Neuronal stem cell (in vitro differentiated cells): ENCODE measurements around the gene EIF2B4.
A peak's percentile ranks its signal among the peaks of the same experiment; 100 is the strongest.
"Not testable (repeated sequence)": the region's sequence is repeated elsewhere in the genome, so short reads cannot be mapped to it uniquely, and the experiment has no call there.

Experiments used
- DNase-seq: peaks from one replicate; pipeline ENCODE4 v3.0.0-alpha.2; 2013; ENCODE audit warnings: low spot score
- H2AFZ ChIP-seq: one replicate; pipeline ENCODE4 v1.6.1; 2013; ENCODE audit warnings: mild to moderate bottlenecking, low read length, inconsistent platforms
- H2AK5ac ChIP-seq: 2 replicates; pipeline ENCODE4 v1.6.1; 2013; ENCODE audit warnings: low read depth, mild to moderate bottlenecking, inconsistent platforms, low read length, moderate library complexity, mixed read lengths
- H2BK120ac ChIP-seq: 2 replicates; pipeline ENCODE4 v1.6.1; 2013; ENCODE audit warnings: low read depth, mild to moderate bottlenecking, inconsistent platforms, low read length, moderate library complexity, mixed read lengths
- H2BK12ac ChIP-seq: one replicate; pipeline ENCODE4 v1.6.1; 2013; ENCODE audit warnings: low read length, inconsistent platforms
- H2BK15ac ChIP-seq: 2 replicates; pipeline ENCODE4 v1.6.1; 2013; ENCODE audit warnings: mild to moderate bottlenecking, low read length, inconsistent platforms, mixed read lengths
- H2BK5ac ChIP-seq: one replicate; pipeline ENCODE4 v1.6.1; 2013; ENCODE audit warnings: inconsistent platforms, mild to moderate bottlenecking, low read length, moderate library complexity
- H3K14ac ChIP-seq: one replicate; pipeline ENCODE4 v1.6.1; 2013; ENCODE audit warnings: low read length, inconsistent platforms
- H3K18ac ChIP-seq: 2 replicates; pipeline ENCODE4 v1.6.1; 2013; ENCODE audit warnings: low read length, inconsistent platforms
- H3K23ac ChIP-seq: 2 replicates; pipeline ENCODE4 v1.6.1; 2013; ENCODE audit warnings: low read depth, mild to moderate bottlenecking, mixed read lengths, low read length, inconsistent platforms; ENCODE audit not compliant: poor library complexity
- H3K27ac ChIP-seq: replicated peaks from 3 replicates; pipeline ENCODE4 v1.5.1; 2013; ENCODE audit warnings: low read length, inconsistent platforms
- H3K27me3 ChIP-seq, 3 experiments: 2 replicates each; pipeline ENCODE4 v1.6.1; 2013; ENCODE audit warnings: low read length in 3 of 3, mild to moderate bottlenecking in 2 of 3, inconsistent platforms in 1 of 3, low read depth in 1 of 3, mixed read lengths in 1 of 3, moderate library complexity in 1 of 3; ENCODE audit not compliant: control insufficient read depth in 3 of 3, insufficient read depth in 3 of 3
- H3K36me3 ChIP-seq, 2 donors: replicated peaks in 1 of 2; 2 replicates each; pipeline ENCODE4 v1.6.1; 2013; ENCODE audit warnings: low read length in 2 of 2; ENCODE audit not compliant: control insufficient read depth in 2 of 2, insufficient read depth in 2 of 2
- H3K4ac ChIP-seq: 2 replicates; pipeline ENCODE4 v1.6.1; 2013; ENCODE audit warnings: inconsistent platforms, mild to moderate bottlenecking, low read length, moderate library complexity
- H3K4me1 ChIP-seq, 2 donors: 1 replicate in 1 of 2; 2 replicates in 1 of 2; pipeline ENCODE4 v1.6.1; 2013; ENCODE audit warnings: low read length in 2 of 2, low read depth in 1 of 2; ENCODE audit not compliant: control insufficient read depth in 2 of 2, insufficient read depth in 1 of 2
- H3K4me2 ChIP-seq: one replicate; pipeline ENCODE4 v1.6.1; 2013; ENCODE audit warnings: mild to moderate bottlenecking, low read length, inconsistent platforms; ENCODE audit not compliant: insufficient read depth, poor library complexity, severe bottlenecking
- H3K4me3 ChIP-seq, 2 donors: 2 replicates each; pipeline ENCODE4 v1.5.1; 2013; ENCODE audit warnings: low read length in 2 of 2, mild to moderate bottlenecking in 2 of 2, inconsistent platforms in 1 of 2, moderate library complexity in 1 of 2
- H3K79me1 ChIP-seq: one replicate; pipeline ENCODE4 v1.6.1; 2013; ENCODE audit warnings: low read depth, mild to moderate bottlenecking, inconsistent platforms, low read length, moderate library complexity
- H3K9ac ChIP-seq: one replicate; pipeline ENCODE4 v1.6.1; 2013; ENCODE audit warnings: mild to moderate bottlenecking, low read depth, low read length, inconsistent platforms; ENCODE audit not compliant: poor library complexity
- H3K9me3 ChIP-seq, 2 donors: replicated peaks in 1 of 2; 2 replicates each; pipeline versions ENCODE3 to v1.6.1; 2013; ENCODE audit warnings: low read length in 2 of 2, mild to moderate bottlenecking in 2 of 2, inconsistent platforms in 1 of 2, low read depth in 1 of 2, mixed read lengths in 1 of 2, moderate library complexity in 1 of 2; ENCODE audit not compliant: control insufficient read depth in 2 of 2, insufficient read depth in 1 of 2
- H4K8ac ChIP-seq: one replicate; pipeline ENCODE4 v1.6.1; 2013; ENCODE audit warnings: low read depth, mild to moderate bottlenecking, inconsistent platforms, low read length, moderate library complexity
- H4K91ac ChIP-seq: one replicate; pipeline ENCODE4 v1.6.1; 2013; ENCODE audit warnings: low read length, low read depth, mild to moderate bottlenecking, inconsistent platforms; ENCODE audit not compliant: poor library complexity
- WGBS, 2 donors: extraction: QIAGEN DNeasy Blood & Tissue Kit; methylation state at CpG; one replicate each; pipeline ENCODE4 v1.1.7; 2013; ENCODE audit warnings: missing lambda C conversion rate in 2 of 2, mixed read lengths in 1 of 2; ENCODE audit not compliant: insufficient read length in 2 of 2, insufficient replicate concordance in 1 of 2; ENCODE audit errors: extremely low coverage in 2 of 2; 5-methylcytosine and 5-hydroxymethylcytosine counted together

Gene EIF2B4

GRCh38 chr2:27320958-27321543, 49.1 kb downstream of the EIF2B4 start:
- no peak overlapping the region for H2BK12ac ChIP-seq
- H3K27me3 ChIP-seq, result no peaks in the 10 kb centered on the region
- no peak overlapping the region for H4K8ac ChIP-seq
- WGBS, 2 donors, result no CpG with 5 or more reads among the region's 8 CpGs
- H3K4me2 ChIP-seq, result no peak overlapping the region
- H3K18ac ChIP-seq, result no peak overlapping the region
- H3K9me3 ChIP-seq, result no peaks in the 10 kb centered on the region
- peak overlapping the region in 1 of 2 donors; percentile 11 for H3K4me3 ChIP-seq
- peaks cover 6 to 12% of the 10 kb centered on the region in 2 donors for H3K4me1 ChIP-seq
- no peak overlapping the region for H3K9ac ChIP-seq
- no peak overlapping the region for H4K91ac ChIP-seq
- H3K23ac ChIP-seq, result no peak overlapping the region
- no peak overlapping the region for H3K4ac ChIP-seq
- no peak overlapping the region for H2AK5ac ChIP-seq
- H2BK120ac ChIP-seq, result no peak overlapping the region
- H2AFZ ChIP-seq, result no peak overlapping the region
- H2BK5ac ChIP-seq, result no peak overlapping the region
- H3K27ac ChIP-seq, result no peak overlapping the region
- H3K79me1 ChIP-seq, result peaks cover 2% of the 10 kb centered on the region
- H3K36me3 ChIP-seq, result peaks cover 4 to 21% of the 10 kb centered on the region in 2 donors
- DNase-seq, result no peak
- H3K14ac ChIP-seq, result no peak overlapping the region
- no peak overlapping the region for H2BK15ac ChIP-seq

DNA sequence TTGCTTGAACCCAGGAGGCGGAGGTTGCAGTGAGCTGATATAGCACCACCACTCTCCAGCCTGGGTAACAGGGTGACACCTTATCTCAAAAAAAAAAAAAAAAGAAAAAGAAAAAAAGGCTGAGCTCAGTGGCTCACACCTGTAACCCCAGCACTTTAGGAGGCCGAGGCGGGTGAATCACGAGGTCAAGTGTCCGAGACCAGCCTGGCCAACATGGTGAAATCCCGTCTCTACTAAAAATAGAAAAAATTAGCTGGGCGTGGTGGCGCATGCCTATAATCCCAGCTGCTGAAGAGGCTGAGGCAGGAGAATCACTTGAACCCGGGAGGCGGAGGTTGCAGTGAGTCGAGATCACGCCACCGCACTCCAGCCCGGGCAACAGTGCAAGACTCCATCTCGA, 50.3 kb downstream of the EIF2B4 start:
- H3K18ac ChIP-seq, H2BK5ac ChIP-seq, H4K8ac ChIP-seq, H3K9ac ChIP-seq, H2BK15ac ChIP-seq, H3K79me1 ChIP-seq, H2BK12ac ChIP-seq, H2AK5ac ChIP-seq, H3K9me3 ChIP-seq, DNase-seq, H2AFZ ChIP-seq, H3K4ac ChIP-seq, H4K91ac ChIP-seq, H3K23ac ChIP-seq, H3K14ac ChIP-seq, H3K36me3 ChIP-seq, H3K4me2 ChIP-seq, H3K4me3 ChIP-seq, H2BK120ac ChIP-seq, H3K27ac ChIP-seq, H3K27me3 ChIP-seq: not testable (repeated sequence)
- peaks cover 6 to 12% of the 10 kb centered on the region in 2 donors for H3K4me1 ChIP-seq
- WGBS, 2 donors, result no CpG with 5 or more reads among the region's 15 CpGs

DNA sequence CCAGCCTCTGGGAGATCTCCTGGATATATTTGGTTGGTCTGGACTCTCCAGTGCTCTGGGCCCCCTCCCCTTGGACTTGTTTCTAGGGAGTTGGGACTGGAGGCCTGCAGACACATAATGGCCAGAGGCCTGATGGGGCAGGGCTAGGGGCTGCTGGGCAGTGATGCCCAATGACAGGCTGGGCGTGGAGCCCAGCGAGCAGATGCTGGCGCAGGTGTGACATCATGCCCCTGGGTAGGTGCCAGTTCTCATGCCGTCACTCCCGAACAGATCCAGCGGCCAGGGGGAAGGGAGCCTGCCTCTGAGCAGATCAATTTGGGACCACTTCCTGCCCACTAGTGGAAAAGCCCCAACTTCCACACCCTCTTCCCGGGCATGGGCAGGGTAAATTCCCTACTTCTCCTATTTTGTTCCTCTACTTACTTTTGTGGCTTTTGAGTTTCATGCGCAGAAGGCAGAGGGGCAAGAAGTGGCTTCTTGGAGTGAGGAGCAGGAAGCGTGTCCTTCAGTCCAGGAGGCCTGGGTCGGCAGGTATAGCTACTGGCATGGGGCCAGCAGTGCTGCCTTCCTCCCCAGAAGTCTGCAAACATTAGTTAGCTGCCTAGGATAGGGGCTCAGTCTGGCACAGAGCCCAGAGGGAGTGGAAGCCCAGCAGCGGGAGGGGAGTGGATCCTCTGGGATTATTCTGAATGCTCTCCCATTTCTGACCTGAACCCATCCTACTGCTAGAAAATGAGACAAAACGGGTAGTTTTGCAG, 53.3 kb downstream of the EIF2B4 start:
- Histone ChIP-seq H3K4me2 (no peak overlapping the region), H3K23ac (no peak overlapping the region), H3K27ac (no peak overlapping the region), H3K9ac (no peak overlapping the region), H3K9me3 (no peaks in the 10 kb centered on the region), H4K91ac (no peak overlapping the region), H2BK5ac (no peak overlapping the region), H3K79me1 (no peaks in the 10 kb centered on the region), H2BK12ac (peak overlapping the region; percentile 73), H4K8ac (no peak overlapping the region), H2BK15ac (no peak overlapping the region), H2AK5ac (no peak overlapping the region), H3K4ac (no peak overlapping the region), H3K4me3 (no peak overlapping the region), H3K14ac (no peak overlapping the region), H2AFZ (no peak overlapping the region), H3K18ac (no peak overlapping the region), H3K27me3 (no peaks in the 10 kb centered on the region), H2BK120ac (no peak overlapping the region), H3K4me1 (peaks cover 0 to 1% of the 10 kb centered on the region in 2 donors), H3K36me3 (peaks cover 0 to 15% of the 10 kb centered on the region in 2 donors)
- no peak for DNase-seq
- WGBS, 2 donors, result no CpG with 5 or more reads among the region's 12 CpGs

- Histone ChIP-seq H2BK15ac (no peak overlapping the region), H3K4me3 (no peak overlapping the region), H4K8ac (no peak overlapping the region), H2BK12ac (no peak overlapping the region), H3K14ac (no peak overlapping the region), H3K18ac (no peak overlapping the region), H2BK5ac (no peak overlapping the region), H3K4ac (no peak overlapping the region), H3K23ac (no peak overlapping the region), H3K9me3 (no peaks in the 10 kb centered on the region), H3K36me3 (peaks cover 3 to 22% of the 10 kb centered on the region in 2 donors), H2AFZ (no peak overlapping the region), H3K4me2 (no peak overlapping the region), H4K91ac (no peak overlapping the region), H3K79me1 (no peaks in the 10 kb centered on the region), H3K27me3 (no peaks in the 10 kb centered on the region), H3K27ac (no peak overlapping the region), H2AK5ac (no peak overlapping the region), H2BK120ac (no peak overlapping the region), H3K4me1 (no peaks in the 10 kb centered on the region), H3K9ac (no peak overlapping the region)
- no CpG with 5 or more reads among the region's 8 CpGs for WGBS, 2 donors
- no peak for DNase-seq
Observed at GRCh38 chr2:27315122-27315521, 55.0 kb downstream of the EIF2B4 start.
